RWPE2 (cell line): ENCODE data around the gene RELT.

Experiments
- ATAC-seq: fragments of 200-7000 bp; cut with Tn5 transposase; 3 replicates; pipeline ENCODE4 v1.9.1; 2021; ENCODE audit warnings: low read depth
- DNase-seq: peaks from one replicate; pipeline ENCODE4 v3.0.0-alpha.2; 2020; ENCODE audit warnings: low spot score
- H3K27ac ChIP-seq: fragments of 450-650 bp; 2 replicates; pipeline ENCODE4 v1.5.1; 2017; ENCODE audit warnings: mild to moderate bottlenecking; ENCODE audit not compliant: poor library complexity, severe bottlenecking
- H3K27me3 ChIP-seq: fragments of 250-450 bp; sonication (Bioruptor Pico); 2 replicates; pipeline ENCODE4 v1.5.1; 2021; ENCODE audit warnings: mild to moderate bottlenecking, moderate library complexity; ENCODE audit not compliant: insufficient read depth, poor library complexity, severe bottlenecking
- H3K36me3 ChIP-seq: fragments of 250-450 bp; sonication (Bioruptor Pico); 2 replicates; pipeline ENCODE4 v1.5.1; 2020; ENCODE audit warnings: low read depth, mild to moderate bottlenecking, moderate library complexity
- H3K4me1 ChIP-seq: fragments of 250-450 bp; sonication (Bioruptor Pico); 2 replicates; pipeline ENCODE4 v1.5.1; 2021; ENCODE audit warnings: mild to moderate bottlenecking, moderate library complexity; ENCODE audit not compliant: insufficient read depth, poor library complexity, severe bottlenecking
- H3K4me3 ChIP-seq: fragments of 250-450 bp; sonication (Bioruptor Pico); 2 replicates; pipeline ENCODE4 v1.5.1; 2021; ENCODE audit warnings: mild to moderate bottlenecking, moderate library complexity; ENCODE audit not compliant: severe bottlenecking
- H3K9me3 ChIP-seq: fragments of 250-450 bp; sonication (Bioruptor Pico); 2 replicates; pipeline ENCODE4 v1.5.1; 2021; ENCODE audit warnings: mild to moderate bottlenecking, moderate library complexity; ENCODE audit not compliant: severe bottlenecking
- CTCF ChIP-seq: fragments of 450-650 bp; IDR thresholded peaks from one replicate; pipeline ENCODE4 v1.5.1; 2017; ENCODE audit warnings: mild to moderate bottlenecking, moderate library complexity; ENCODE audit not compliant: poor library complexity, severe bottlenecking

Gene RELT

GRCh38 chr11:73355109-73355508 lies 21.1 kb upstream of the RELT start:
- H3K27me3 ChIP-seq = no peaks in the 10 kb centered on the region
- H3K27ac ChIP-seq = no peak overlapping the region
- DNase-seq (no peak), ATAC-seq (no peak)
- no peak overlapping the region for H3K4me3 ChIP-seq
- no peaks in the 10 kb centered on the region for H3K4me1 ChIP-seq
- H3K36me3 ChIP-seq = peaks cover 3% of the 10 kb centered on the region
- no peak for TF ChIP-seq CTCF
- no peaks in the 10 kb centered on the region for H3K9me3 ChIP-seq

GRCh38 chr11:73356979-73357860 lies 19.0 kb upstream of the RELT start:
- TF ChIP-seq CTCF = no peak
- DNase-seq (no peak), ATAC-seq (no peak)
- no peaks in the 10 kb centered on the region for H3K9me3 ChIP-seq
- H3K4me1 ChIP-seq = no peaks in the 10 kb centered on the region
- H3K27ac ChIP-seq = no peak overlapping the region
- H3K4me3 ChIP-seq = no peak overlapping the region
- H3K36me3 ChIP-seq = peaks cover 3% of the 10 kb centered on the region
- no peaks in the 10 kb centered on the region for H3K27me3 ChIP-seq

GRCh38 chr11:73358071-73358470 lies 18.1 kb upstream of the RELT start:
- no peak for ATAC-seq
- no peak for DNase-seq

GRCh38 chr11:73359341-73359740 lies 16.9 kb upstream of the RELT start:
- Histone ChIP-seq H3K27ac (no peak overlapping the region), H3K4me3 (no peak overlapping the region), H3K9me3 (no peaks in the 10 kb centered on the region), H3K4me1 (no peaks in the 10 kb centered on the region), H3K27me3 (no peaks in the 10 kb centered on the region), H3K36me3 (peaks cover 7% of the 10 kb centered on the region; the same call in 1 of the 2 replicates)
- ATAC-seq = no peak
- TF ChIP-seq CTCF = no peak
- DNase-seq = no peak

More at GRCh38 chr11:73358071-73358470, 18.1 kb upstream of the RELT start:
- Histone ChIP-seq H3K27me3 (no peaks in the 10 kb centered on the region), H3K36me3 (peaks cover 10% of the 10 kb centered on the region; the same call in 1 of the 2 replicates), H3K9me3 (no peaks in the 10 kb centered on the region), H3K4me1 (no peaks in the 10 kb centered on the region), H3K27ac (no peak overlapping the region), H3K4me3 (no peak overlapping the region)
- TF ChIP-seq CTCF = no peak
